H4 (cell line): ENCODE measurements around the gene ABCA12. TPM values are rescaled to one million over a fixed set of nuclear protein-coding genes. Genes with fewer than 3 reads are reported as not detected.
"Not testable (repeated sequence)": the region's sequence is repeated elsewhere in the genome, so short reads cannot be mapped to it uniquely, and the experiment has no call there.

Experiments
- DNase-seq: peaks from one replicate; pipeline ENCODE4 v3.0.0-alpha.2; 2015; ENCODE audit warnings: low spot score
- total RNA-seq: library from RNA; depleted of rRNA; stranded (reverse); fragments of >200 nt; shearing (Covaris generic); gene quantifications from 2 replicates; pipeline ENCODE4 v1.2.3, GENCODE V29; 2014; rRNA removed

ABCA12 gene, protein sequence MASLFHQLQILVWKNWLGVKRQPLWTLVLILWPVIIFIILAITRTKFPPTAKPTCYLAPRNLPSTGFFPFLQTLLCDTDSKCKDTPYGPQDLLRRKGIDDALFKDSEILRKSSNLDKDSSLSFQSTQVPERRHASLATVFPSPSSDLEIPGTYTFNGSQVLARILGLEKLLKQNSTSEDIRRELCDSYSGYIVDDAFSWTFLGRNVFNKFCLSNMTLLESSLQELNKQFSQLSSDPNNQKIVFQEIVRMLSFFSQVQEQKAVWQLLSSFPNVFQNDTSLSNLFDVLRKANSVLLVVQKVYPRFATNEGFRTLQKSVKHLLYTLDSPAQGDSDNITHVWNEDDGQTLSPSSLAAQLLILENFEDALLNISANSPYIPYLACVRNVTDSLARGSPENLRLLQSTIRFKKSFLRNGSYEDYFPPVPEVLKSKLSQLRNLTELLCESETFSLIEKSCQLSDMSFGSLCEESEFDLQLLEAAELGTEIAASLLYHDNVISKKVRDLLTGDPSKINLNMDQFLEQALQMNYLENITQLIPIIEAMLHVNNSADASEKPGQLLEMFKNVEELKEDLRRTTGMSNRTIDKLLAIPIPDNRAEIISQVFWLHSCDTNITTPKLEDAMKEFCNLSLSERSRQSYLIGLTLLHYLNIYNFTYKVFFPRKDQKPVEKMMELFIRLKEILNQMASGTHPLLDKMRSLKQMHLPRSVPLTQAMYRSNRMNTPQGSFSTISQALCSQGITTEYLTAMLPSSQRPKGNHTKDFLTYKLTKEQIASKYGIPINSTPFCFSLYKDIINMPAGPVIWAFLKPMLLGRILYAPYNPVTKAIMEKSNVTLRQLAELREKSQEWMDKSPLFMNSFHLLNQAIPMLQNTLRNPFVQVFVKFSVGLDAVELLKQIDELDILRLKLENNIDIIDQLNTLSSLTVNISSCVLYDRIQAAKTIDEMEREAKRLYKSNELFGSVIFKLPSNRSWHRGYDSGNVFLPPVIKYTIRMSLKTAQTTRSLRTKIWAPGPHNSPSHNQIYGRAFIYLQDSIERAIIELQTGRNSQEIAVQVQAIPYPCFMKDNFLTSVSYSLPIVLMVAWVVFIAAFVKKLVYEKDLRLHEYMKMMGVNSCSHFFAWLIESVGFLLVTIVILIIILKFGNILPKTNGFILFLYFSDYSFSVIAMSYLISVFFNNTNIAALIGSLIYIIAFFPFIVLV (N-terminal part only)
- 0.02 and 0.04 TPM in 2 replicates for total RNA-seq

DNA sequence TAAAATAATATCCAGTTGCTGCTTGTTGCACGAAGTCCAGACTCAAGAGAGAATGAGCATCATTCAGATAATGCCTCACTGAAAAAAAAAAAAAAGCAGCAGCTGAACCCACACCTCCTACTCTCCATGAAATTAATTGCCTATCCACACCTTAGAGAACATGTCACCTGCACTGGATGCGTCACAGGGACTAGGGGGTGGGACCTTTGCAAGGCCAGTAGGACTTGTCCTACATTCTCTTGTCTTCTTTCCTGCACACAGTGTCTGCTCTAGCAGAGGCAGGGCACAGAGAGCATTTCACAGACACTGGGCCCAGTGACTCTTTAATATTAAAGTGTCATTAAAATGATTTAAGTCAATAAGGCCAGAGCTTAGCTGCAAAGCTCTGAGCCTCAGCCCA, at the start of gene ABCA12:
Gene ABCA12, minus strand, starts transcription at position 148 of the 400 bp plus-strand sequence. CDS start 418 bp downstream, outside the sequence.
- DNase-seq, result no peak

DNA sequence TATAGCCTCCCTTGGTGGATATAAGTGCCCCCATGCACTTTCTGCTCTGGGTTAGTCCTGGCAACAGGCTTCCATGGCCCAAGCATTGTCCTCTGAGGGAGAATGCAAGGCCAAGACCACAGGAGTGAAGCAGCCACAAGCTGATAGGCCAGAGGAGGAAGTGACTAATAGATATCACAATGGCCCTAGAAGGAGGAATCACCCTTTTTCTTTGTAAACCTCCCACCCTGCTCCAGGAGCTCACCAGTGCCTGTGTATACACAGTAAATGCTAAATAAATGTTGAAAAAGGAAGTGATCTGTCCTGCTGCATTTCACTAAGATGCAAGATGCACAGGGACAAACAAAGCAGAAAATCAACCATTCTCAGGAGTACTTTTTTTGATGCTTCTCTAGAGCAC, 49.7 kb upstream of the ABCA12 start:
- DNase-seq, result peak; percentile 6

DNA sequence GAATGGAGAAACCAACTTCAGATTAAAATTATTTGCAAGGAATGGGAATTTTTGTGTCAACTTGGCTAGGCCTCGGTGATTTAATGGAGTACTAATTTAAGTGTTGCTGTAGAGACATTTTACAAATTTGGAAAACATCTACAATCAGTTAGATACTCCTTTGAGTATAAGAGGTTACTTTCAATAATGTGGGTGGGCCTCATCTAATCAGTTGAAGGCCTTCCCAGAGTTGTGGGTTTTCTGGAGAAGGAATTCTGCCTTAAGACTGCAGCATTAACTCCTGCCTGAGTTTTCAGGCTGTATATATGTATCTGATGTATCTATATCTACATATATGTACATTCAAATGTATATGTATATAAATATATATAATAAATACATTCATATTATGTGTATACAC, 47.6 kb upstream of the ABCA12 start:
- DNase-seq, result no peak

DNA sequence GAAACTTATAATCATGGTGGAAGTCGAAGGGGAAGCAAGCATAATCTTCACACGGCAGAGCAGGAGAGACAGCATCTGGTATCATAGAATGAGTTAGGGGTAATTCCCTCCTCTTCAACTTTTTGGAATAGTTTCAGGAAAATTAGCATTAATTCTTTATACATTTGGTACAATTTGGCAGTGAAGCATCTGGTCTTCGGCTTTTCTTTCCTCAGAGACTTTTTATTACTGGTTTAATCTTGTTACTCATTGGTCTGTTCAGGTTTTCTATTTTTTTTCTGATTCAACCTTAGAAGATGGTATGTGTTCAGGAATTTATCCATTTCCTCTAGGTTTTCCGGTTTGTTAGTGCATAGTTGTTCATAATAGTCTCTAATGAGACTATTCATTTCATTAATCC, 39.7 kb upstream of the ABCA12 start:
- DNase-seq, result no peak

DNA sequence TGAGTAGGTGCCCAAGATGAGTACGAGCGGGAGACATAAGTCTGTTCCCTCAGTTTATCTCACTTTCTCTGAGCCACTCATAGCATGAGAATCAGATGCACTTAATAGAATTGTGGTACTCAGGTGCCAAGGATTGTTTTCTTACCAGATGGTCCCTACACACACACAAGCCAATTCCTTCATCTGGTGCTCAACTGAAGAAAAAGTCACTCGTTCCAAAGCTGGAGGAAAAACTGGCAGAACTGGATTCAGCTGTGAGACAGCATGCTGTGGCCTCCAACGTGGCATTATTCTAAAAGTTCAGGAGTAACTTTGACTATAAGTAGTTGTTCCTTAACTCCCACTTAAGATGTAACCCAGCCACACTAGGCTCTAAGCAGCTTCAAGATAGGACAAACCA, 33.4 kb upstream of the ABCA12 start:
- DNase-seq, result no peak

DNA sequence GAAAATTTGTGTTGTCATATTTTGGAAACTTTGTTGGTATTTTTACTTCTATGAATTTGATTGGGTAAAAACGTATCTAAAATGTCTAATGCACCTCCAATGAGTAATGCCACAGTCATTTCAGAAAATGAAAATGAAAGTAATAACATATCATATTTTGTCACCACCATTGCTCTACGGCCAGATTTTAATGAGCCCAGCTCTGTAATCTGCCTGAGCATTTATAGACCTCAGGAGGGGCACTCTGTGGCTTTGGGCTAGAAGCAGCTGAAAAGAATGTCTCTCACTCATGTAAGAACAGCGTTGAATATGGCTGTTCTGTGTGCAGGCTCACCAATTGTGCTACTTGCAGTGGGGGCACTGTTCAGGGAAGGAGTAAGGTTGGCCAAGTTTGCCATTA, 32.7 kb upstream of the ABCA12 start:
- DNase-seq, result peak; percentile 50

DNA sequence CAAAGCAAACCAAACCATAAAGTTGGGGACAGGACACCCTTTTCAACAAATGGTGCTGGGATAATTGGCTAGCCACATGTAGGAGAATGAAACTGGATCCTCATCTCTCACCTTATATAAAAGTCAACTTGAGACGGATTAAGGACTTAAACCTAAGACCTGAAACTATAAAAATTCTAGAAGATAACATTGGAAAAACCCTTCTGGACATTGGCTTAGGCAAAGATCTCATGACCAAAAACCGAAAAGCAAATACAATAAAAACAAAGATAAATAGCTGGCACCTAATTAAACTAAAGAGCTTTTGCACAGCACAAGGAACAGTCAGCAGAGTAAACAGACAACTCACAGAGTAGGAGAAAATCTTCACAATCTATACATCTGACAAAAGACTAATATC, 28.1 kb upstream of the ABCA12 start:
- DNase-seq, result not testable (repeated sequence)

DNA sequence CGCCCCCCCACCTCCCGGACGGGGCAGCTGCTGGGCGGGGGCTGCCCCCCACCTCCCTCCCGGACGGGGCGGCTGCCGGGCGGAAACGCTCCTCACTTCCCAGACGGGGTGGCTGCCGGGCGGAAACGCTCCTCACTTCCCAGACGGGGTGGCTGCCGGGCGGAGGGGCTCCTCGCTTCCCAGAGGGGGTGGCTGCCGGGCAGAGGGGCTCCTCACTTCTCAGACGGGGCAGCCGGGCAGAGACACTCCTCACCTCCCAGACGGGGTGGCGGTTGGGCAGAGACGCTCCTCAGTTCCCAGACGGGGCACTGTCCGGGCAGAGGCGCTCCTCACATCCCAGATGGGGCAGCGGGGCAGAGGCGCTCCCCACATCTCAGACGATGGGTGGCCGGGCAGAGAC, 24.9 kb upstream of the ABCA12 start:
- DNase-seq, result not testable (repeated sequence)

DNA sequence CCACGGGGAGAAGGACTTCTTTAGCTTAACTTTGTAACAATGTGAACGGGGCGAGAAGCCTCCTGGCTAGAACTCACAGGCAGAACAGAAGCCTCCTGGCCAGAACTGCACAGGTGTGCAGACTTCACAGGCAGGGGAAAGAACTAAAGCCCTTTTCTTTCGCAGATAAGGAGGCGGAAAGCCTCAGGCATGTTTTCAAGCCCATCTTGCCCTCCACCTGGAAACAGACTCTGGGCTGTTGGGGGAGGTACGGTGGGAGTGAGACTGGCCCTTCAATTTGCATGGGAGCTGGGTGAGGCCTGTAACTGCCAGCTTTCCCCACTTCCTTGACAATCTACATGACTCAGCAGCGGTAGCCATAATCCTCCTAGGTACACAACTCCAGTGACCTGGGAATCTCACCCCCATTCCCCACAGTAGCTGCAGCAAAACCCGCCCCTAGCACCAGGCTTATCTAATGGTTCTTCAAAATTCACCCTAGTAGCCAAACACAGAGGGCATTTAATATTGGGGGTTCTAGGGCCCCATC, 22.9 kb upstream of the ABCA12 start:
- DNase-seq, result peak; percentile 9

DNA sequence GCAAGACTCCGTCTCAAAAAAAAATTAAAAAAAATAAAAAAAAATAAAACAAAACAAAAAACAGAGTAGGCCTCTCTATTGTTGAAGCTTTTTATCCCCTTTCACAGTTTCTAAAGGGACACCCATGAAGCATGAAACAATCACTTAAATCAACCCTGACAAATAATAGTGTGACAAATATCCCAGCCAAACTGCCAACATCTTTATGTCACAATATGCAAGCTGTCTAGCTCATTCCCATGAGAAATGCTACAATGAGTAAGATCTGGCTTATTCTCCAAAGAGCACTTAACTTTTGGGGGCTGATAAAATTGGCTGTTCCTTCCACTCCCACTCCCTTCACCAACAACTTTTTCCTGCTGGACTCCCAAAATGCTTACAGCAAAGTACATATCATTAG, 21.7 kb upstream of the ABCA12 start:
- DNase-seq, result no peak

DNA sequence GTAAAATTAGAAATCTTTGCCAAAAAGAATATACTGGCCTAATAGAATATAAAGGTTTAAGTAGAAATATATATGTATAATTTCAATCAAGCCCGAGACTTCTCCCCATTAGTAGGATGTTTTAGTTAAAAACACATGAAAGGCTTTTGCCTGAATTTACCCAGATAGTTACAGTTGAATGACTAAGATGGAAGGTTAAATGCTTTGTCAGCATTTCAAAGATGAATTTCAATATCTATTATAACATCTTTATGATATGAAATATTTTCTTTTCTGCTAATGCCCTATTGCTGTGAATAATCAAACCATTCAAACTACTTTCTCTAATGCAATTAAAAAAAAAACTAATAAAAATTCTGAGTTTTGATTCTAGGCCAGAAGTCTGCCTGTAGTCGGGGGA, 18.0 kb upstream of the ABCA12 start:
- no peak for DNase-seq

DNA sequence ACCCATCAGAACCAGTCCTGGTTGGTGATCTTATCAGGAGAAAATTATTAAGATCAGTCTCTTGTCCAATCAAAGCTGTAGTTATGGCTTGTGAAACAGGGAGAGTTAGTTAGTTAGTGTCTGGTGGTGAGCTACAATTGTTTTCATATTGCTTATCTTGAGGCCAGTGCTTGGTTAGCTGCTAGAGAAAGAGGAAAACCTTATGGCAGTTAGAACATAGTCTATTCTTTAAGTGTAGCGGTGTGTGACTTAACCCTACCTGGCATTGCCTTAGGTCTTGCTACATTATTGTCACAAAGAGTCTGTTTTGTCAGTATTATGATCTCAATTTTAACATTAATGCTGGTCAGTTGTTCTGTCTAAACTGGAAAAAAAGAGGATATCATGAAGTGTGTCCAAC, 11.5 kb upstream of the ABCA12 start:
- no peak for DNase-seq

DNA sequence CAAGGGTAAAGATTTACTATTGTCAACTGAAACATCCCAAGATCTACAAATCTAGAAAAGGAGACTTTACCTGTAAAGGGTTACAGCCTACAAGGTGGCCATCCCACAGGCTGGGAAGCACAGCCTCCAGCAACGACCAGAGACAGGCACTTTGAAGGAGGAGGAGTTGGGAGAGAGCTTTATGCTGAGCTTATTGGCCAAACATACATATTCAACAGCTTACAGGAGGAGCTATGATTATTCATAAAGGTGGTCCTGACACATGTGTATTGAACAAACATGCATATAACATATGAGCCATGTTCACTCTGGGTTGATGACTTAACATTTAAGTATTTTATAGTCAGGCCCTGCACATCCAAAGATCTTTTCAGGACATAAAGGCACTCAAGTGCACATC, 11.1 kb upstream of the ABCA12 start:
- no peak for DNase-seq

DNA sequence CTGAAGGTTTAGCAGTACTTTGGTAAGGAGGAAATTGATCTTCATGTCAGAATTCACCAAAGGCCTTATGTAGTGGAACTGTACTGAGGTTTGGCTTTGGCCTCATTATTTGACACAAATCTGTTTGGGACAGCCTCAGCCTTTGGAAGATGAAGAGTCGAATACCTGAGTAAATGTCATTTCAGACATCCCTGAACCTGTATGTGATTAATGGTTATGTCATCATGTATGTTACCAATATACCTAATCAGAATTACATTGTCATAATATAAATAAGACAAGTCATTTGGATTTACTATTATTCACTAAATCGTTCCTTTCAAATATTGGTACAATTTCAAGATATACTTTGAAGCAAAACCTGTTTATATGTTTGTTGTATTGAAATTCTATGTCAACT, 10.6 kb upstream of the ABCA12 start:
- DNase-seq, result no peak

DNA sequence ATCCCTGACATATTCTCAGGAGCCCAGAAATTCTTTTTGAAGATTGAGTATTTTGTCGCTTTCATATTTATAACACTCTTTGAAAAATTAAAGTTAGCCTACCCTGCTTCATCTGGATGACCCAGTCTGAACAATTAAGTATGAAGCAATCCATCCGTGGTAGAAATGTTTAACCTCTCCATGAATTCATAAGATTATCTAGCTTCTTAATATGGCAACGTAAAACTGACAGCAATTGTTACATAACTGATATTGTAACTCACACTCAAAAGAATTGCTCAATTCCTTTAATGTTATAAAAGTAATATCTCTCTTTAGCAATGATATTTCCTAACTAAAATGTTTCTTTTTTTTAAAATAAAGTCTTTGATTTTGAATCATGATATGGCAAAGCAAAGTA, 7.2 kb upstream of the ABCA12 start:
- no peak for DNase-seq

DNA sequence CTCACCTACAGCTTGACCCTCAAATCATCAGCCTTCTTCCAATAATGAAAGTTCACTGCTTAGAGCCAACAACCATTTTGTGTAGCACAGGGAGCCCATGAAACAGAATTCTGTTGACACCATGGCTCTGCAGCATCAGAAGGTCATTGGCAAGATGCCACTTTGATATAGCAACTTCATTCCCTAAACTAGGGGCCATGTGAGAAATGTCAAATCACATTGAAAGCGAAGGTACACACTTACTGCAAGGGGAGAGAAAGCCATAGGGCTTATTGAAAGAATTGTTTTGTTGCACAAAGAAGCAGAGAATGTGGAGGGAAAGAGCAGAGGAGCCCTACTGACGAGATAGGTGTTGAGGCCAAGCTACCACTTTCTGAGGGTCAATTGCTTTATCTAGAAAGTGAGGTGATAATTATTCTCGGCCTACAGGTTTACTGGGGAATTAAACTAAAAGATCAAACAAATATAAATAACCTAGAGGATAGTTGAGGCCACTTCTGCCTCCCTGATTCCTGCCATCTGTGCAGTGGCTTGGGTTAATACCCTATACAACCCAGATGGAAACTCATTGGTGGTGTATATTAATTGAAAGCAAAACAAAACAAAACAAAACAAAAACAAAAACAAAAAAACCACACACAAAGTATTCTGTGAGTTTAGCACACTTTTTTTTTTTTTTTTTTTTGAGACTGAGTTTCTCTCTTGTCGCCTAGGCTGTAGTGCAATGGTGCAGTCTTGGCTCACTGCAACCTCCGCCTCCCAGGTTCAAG, 5.9 kb upstream of the ABCA12 start:
- DNase-seq, result no peak

DNA sequence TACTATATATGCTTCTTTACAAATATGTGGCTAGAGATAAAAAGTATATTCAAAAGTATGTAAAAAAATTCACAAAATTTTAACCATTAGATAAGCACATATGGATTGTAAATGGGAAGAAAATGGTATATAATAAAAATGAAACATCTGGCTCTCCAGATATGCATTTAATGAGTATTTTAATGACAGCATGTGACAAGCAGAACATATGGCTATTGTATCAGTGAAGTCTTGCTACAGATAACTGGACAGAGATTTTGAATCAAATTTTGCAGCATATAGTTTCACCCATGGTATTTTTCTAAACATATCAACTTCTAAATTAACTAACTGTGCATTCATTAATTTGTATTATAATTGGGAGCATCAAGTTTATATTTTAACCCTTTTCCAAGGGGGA, 5.0 kb upstream of the ABCA12 start:
- no peak for DNase-seq

DNA sequence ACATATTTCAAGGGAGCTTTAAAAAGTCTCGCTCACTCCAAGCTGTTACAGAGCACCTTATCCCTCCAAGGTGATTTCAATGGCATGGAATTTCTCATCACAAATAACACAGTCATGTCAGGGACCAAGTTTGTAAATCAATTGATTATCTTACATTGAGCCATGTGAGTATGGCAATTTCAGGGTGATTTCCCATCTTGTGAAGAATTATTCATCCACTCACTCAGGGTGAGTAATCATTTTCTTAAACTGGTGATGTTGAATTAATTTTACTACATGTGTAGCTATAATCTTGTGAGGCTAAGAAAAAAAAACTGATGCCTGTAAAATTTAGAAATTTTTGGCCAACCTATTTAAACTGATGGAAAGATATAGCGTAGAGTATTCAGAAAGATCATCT, 3.3 kb upstream of the ABCA12 start:
- no peak for DNase-seq

DNA sequence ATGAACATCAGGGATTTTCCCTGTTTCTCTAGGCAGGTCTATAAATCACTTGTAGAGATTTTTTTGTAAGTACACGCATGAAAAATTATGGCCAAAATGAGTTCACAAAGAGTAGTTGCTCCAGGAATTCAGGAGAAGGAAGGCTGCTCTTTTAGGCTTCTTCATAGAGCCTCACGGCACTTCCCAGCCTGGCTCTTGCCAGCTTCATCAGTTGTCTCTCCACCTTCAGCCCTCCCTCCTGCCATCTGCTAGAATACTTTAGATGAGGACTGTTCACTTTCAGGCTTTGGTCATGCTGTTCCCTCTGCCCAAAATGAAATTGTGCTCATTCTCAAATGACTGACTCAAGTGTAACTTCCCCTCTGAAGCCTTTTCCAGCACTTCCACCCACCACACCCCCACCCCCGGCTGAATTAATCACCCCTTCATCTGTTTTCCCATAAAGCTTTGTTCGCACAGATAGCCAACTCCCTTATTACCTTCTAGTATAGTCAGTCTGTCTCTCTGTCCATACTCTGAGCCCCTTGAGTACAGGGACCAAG, 1.8 kb upstream of the ABCA12 start:
- DNase-seq, result no peak

DNA sequence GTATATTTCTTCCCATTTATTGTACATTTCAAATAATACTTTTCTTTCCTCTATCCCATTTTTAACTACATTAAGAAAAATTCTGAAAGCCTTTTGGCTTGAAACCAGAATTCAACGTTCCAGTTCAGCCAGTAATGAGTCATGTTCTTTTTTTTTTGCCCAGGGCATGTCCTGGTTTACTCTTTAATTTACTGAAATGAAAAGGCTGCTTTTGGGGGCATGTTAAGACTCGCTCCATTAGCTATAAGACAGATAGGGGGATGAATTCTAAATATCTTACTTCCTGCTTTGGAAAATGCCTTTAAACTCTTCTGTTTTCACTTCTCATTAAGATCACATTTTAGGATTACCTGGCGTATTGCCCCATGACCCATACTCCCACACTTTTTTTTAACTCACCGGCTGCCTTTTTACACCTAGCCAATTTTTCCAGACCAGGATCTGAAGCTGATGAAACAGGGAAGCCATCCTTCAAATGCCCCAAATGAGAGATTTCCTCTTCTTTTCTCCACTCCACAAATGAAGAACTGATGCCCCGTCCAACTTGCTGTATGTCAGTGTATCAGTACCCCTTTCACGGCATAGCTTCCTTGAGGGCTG, 585 bp downstream of the ABCA12 start:
- DNase-seq, result peak; percentile 53

DNA sequence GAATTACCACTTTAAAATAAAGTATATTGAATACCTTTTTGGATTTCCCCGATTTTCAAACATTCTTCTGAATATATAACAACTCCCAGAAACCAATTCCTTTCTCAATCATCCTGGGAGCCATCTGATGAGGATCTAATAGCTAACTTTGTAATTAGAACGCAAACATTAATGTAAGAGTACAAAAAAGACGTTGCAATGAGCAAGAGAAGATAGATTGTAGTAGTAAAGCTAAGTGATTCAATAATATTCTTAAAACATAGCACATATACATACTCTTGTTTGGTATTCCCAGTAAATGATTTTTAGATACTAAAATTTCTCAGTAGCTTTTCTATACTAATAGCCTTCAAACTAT, 1.1 kb downstream of the ABCA12 start:
- DNase-seq, result no peak
